ENCODE measurements around the gene ZNF423.

ZNF423 gene

DNA sequence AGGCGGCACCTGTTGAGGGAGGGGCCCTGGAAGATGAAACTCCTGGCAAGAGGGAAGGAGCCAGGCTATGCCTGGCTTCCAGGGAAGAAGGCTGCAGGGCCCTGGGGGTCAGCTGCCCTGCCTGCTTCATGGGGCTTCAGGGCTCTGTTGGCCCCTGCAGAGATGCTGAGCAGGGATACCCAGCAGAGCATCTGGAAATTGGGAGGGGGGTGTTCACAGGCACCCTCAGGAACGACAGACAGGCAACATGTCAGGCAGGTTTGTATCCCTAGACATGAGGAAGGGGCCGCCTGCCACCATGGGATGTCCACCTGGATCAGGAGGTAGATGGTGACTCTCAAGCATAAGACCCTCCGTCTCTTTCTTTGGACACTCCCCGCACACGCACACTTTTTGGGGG lies 13.8 kb upstream of the ZNF423 start:
- DNase-seq = no peak

GRCh38 chr16:49867796-49868668 lies 12.1 kb upstream of the ZNF423 start:
- DNase-seq = no peak

GRCh38 chr16:49867234-49867633 lies 11.3 kb upstream of the ZNF423 start:
- DNase-seq = no peak

DNA sequence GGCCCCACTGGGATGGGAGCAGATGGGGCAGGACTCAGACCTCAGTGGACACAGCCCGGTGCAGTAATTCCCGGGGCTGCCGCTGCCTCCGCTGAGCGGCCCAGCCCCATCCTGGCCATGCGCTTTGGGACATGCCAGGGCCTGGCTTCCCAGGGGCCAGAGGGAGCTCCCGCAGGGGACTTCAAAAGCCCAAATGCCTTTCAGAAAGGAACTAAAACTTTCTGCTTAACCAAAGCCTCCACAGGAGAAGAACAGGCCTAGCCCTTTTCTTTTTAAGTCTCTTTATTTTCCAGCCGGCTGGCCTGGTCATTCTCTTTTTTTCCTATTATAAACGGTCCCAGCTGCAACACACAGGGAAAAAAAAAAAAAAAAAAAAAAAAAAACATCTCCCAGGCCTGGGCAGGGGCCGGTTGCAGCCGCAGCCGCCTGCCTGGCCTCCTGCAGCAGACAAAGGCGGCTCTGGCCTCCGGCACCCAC lies 10.7 kb upstream of the ZNF423 start:
- DNase-seq = no peak

- DNase-seq = no peak
Measured at GRCh38 chr16:49862694-49863093, 6.8 kb upstream of the ZNF423 start.

- no peak for DNase-seq
Measured at GRCh38 chr16:49861299-49861698, 5.4 kb upstream of the ZNF423 start.

- DNase-seq = no peak
Measured at GRCh38 chr16:49860593-49860992, 4.7 kb upstream of the ZNF423 start.

- no peak for DNase-seq
Measured at GRCh38 chr16:49859125-49859811, 3.4 kb upstream of the ZNF423 start.

GRCh38 chr16:49858200-49859124 lies 2.5 kb upstream of the ZNF423 start:
- no peak for DNase-seq

DNA sequence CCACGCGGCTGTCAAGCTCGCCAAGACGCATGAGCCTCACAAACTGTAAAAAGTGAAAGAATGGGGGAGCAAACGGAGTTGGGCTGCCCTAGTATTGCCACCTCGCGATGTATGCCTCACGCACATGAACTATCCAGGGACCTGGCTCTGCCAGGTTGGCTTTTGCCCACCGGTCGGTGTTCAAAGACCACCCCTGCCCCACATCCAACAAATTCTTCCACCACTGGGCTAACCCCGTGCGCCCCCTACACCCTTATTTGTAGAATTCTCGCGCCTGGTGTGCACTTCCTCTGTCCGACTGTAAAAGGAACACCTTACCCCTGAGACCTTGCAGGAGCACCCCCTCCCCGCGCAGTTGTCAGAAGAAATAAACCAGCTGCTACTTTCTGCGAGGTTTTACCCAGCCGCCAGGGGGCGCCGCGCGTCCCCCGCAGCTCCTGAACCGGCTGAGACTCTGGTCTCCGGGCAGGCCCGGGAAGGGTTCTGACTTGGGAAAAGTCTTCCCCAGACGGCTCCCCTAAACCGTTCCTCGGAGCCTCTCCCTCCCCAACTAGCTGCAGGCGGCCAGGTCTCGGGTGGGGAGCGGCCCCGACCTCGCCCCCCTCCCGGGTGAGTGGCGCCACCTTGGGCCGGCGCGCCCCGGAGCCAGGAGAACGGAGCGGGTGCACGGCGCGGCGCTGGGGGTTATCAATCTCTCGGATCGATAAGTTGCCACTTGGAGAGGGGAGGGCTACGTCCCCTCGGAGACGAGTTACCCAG lies 1.7 kb upstream of the ZNF423 start:
- peak; percentile 43 for DNase-seq

- no peak for DNase-seq
Measured at GRCh38 chr16:49856672-49857330, 889 bp upstream of the ZNF423 start.

GRCh38 chr16:49855280-49855821 lies 561 bp downstream of the ZNF423 start:
- DNase-seq = peak; percentile 57

DNA sequence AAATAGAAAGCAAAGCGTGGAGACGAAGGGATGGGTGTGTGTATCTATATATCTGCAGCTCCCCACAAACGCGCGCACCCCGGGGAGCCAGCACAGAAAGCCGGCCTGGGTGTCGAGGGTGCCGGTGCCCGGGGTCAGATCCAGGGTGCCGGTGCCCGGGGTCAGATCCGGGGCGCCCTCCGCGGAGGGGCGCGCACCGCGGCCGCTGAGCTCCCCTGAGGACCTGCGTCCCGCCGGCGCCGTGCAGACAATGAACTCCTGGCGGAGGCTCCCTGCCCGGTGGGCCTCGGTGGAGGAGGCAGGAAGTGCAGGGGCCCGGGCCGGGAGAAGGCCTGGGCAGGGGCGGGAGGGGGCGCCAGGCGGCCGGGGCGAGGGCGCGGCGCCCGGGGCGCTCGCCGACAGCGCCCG lies 1.1 kb downstream of the ZNF423 start:
- DNase-seq = no peak

DNA sequence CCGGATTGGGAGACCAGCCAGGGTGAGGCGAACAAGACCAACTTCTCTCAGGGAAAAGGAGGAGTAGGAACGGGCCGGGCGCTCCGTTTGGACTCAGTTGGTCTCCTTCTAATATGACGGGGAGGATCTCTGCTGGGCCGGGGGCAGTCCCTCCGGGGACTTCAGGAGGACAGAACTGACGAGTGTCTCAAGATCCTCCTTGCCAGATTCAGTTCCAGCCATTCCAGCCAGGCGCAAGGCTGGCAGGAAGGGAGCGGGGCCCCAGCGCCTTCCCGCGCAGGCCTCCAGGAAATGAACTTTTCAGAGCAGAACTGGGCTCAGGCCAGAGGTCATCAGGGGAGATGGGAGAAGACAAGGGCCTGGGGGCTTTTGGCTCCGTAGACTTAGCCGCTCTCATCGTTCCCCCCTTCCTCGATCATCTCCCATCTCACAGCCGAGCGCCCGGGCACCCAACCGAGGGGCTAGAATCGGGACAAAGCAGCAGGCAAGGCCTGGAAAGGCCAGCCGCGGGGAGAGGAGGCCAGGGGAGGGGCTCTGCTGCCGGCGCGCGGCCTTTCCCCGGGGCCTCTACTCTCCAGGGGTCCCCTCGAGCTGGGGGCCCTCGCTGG lies 1.6 kb downstream of the ZNF423 start:
- no peak for DNase-seq

DNA sequence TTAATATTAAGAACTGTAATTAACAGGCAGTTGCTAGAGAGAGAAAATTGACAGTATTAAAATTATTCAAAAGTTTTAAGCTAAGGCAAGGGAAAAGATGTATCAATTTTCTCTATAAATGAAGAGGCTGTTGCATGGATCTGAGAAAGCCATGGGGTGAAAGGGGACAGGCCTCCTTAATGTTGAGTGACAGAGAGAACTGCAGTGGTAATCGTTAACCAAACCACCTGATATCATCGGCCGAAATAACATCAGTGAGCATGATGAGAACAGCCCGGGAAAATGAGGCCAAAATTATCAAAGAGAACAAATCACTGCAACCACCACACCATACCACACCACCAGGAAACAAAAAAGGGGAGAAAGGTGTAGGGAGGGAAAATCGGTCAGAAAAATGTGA lies 3.6 kb downstream of the ZNF423 start:
- no peak for DNase-seq

GRCh38 chr16:49851468-49851787 lies 4.5 kb downstream of the ZNF423 start:
- DNase-seq = no peak

GRCh38 chr16:49850558-49851467 lies 5.1 kb downstream of the ZNF423 start:
- no peak for DNase-seq

DNA sequence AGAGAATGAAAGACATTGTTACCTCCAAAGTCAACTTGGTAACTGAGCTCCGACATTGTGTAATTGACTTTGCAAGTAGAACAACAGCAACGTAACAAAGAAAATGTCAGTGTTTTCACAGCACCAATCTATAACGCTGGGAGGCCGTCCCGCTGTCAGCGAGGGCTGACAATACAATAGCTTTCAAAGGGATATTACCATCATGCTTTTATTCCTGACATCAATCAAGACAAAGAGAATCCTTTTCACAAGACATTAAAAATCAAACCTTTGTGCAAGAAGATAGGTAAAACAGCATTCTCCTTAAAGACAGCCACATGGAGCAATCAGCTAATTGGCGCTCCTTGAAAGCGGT lies 6.2 kb downstream of the ZNF423 start:
- DNase-seq = no peak

GRCh38 chr16:49849037-49849753 lies 6.7 kb downstream of the ZNF423 start:
- DNase-seq = no peak
